Liver (tissue), 3 donors: ENCODE data around the gene KCNIP4.

ENCODE experiments used
- TAF1 ChIP-seq: conservative IDR thresholded peaks from 2 replicates; pipeline ENCODE4 v1.6.1; 2016; ENCODE audit warnings: antibody characterized with exemption, mild to moderate bottlenecking
- TF ChIP-seq, protein P1 (sequence below): fragments of 150-350 bp; IDR thresholded peaks from 2 replicates; pipeline ENCODE4 v1.5.1; 2017; ENCODE audit warnings: improper control_type of control experiment, low read depth, low read length; ENCODE audit not compliant: missing input control
- donor health status: healthy.
- donor health status: healthy.

- TF ChIP-seq, protein P1, sequence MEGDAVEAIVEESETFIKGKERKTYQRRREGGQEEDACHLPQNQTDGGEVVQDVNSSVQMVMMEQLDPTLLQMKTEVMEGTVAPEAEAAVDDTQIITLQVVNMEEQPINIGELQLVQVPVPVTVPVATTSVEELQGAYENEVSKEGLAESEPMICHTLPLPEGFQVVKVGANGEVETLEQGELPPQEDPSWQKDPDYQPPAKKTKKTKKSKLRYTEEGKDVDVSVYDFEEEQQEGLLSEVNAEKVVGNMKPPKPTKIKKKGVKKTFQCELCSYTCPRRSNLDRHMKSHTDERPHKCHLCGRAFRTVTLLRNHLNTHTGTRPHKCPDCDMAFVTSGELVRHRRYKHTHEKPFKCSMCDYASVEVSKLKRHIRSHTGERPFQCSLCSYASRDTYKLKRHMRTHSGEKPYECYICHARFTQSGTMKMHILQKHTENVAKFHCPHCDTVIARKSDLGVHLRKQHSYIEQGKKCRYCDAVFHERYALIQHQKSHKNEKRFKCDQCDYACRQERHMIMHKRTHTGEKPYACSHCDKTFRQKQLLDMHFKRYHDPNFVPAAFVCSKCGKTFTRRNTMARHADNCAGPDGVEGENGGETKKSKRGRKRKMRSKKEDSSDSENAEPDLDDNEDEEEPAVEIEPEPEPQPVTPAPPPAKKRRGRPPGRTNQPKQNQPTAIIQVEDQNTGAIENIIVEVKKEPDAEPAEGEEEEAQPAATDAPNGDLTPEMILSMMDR: no peak
- TF ChIP-seq TAF1: no peak
Observed at GRCh38 chr4:21655031-21655430, 293.5 kb downstream of the KCNIP4 start.
